Smooth muscle cell (in vitro differentiated cells): ENCODE data around the gene IFI44. TPM values are rescaled to one million over a fixed set of nuclear protein-coding genes. Genes with fewer than 3 reads are reported as not detected.

Experiments used
- DNase-seq: peaks from one replicate; lab custom pipeline; 2025; ENCODE audit not compliant: unreplicated experiment; lab: John Stamatoyannopoulos, UW
- H2AFZ ChIP-seq: fragments of 200-600 bp; sonication (generic); 2 replicates; pipeline ENCODE4 v1.6.0; 2016; ENCODE audit warnings: antibody characterized with exemption, low read depth, mild to moderate bottlenecking
- H3F3A ChIP-seq: fragments of 200-600 bp; sonication (generic); 2 replicates; pipeline ENCODE4 v1.6.0; 2017; ENCODE audit warnings: antibody characterized with exemption, low read depth
- H3K27ac ChIP-seq: fragments of 200-600 bp; sonication (generic); 2 replicates; pipeline ENCODE4 v1.5.1; 2016; ENCODE audit warnings: low read depth, mild to moderate bottlenecking
- H3K27me3 ChIP-seq: fragments of 200-600 bp; sonication (generic); 2 replicates; pipeline ENCODE4 v1.6.1; 2016; ENCODE audit warnings: low read depth, mild to moderate bottlenecking
- H3K36me3 ChIP-seq: fragments of 200-600 bp; sonication (generic); 2 replicates; pipeline ENCODE4 v1.5.1; 2016; ENCODE audit warnings: low read depth
- H3K4me1 ChIP-seq: fragments of 200-600 bp; sonication (generic); 2 replicates; pipeline ENCODE4 v1.5.1; 2016; ENCODE audit warnings: low read depth
- H3K4me2 ChIP-seq: fragments of 200-600 bp; sonication (generic); 2 replicates; pipeline ENCODE4 v1.6.0; 2016; ENCODE audit warnings: mild to moderate bottlenecking
- H3K4me3 ChIP-seq: fragments of 200-600 bp; sonication (generic); 2 replicates; pipeline ENCODE4 v1.5.1; 2016; ENCODE audit warnings: mild to moderate bottlenecking
- H3K79me2 ChIP-seq: fragments of 200-600 bp; sonication (generic); 2 replicates; pipeline ENCODE4 v1.6.0; 2016; ENCODE audit warnings: low read depth, mild to moderate bottlenecking
- H3K9ac ChIP-seq: fragments of 200-600 bp; sonication (generic); 2 replicates; pipeline ENCODE4 v1.6.0; 2016; ENCODE audit warnings: low read depth
- H3K9me3 ChIP-seq: fragments of 200-600 bp; sonication (generic); replicated peaks from 2 replicates; pipeline ENCODE4 v1.5.1; 2016; ENCODE audit warnings: low read depth
- H4K20me1 ChIP-seq: fragments of 200-600 bp; sonication (generic); 2 replicates; pipeline ENCODE4 v1.6.0; 2016; ENCODE audit warnings: low read depth
- WGBS: methylation state at CpG from one replicate; pipeline ENCODE4 v1.1.7; 2016; ENCODE audit warnings: low lambda C conversion rate; 5-methylcytosine and 5-hydroxymethylcytosine counted together
- polyA plus RNA-seq: library from polyadenylated mRNA; unstranded; fragments of >200 nt; fragmentation: Nextera tagmentation; extraction: Ambion mirVana; gene quantifications from 2 replicates; pipeline ENCODE4 v1.2.1, GENCODE V29; 2016
- total RNA-seq: library from RNA; depleted of rRNA; stranded (reverse); fragments of >200 nt; gene quantifications from 2 replicates; pipeline ENCODE4 v1.2.3, GENCODE V29; 2014
- TF ChIP-seq, protein P1 (sequence below): fragments of 200-600 bp; sonication (generic); IDR thresholded peaks from 2 replicates; pipeline ENCODE4 v1.5.1; 2017; ENCODE audit warnings: borderline replicate concordance, mild to moderate bottlenecking, antibody characterized with exemption; ENCODE audit not compliant: insufficient read depth, poor library complexity, severe bottlenecking

The IFI44 gene
- total and polyA plus RNA-seq, 2 experiments from 2014 or later: 0.71 TPM; not detected in 1

DNA sequence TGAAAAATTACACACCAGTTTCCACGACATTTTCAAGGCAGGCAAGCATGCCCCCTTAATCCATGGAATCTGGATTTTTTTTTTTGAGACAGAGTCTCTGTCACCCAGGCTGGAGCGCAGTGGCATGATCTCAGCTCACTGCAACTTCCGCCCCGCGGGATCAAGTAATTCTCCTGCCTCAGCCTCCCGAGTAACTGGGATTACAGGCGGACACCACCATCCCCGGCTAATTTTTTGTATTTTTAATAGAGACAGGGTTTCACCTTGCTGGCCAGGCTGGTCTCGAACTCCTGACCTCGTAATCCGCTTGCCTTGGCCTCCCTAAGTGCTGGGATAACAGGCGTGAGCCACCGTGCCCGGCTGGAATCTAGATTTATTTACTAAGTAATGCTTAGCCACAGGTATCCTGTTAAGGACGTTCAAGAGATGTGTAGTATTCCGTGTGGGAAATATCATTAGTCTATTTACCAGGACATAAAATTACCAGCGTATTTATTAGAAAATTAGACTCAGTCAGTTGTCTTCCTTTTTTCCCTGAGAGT, 2.5 kb downstream of the IFI44 start:
- Histone ChIP-seq H3K27ac (no peak overlapping the region), H3F3A (no peaks in the 10 kb centered on the region), H3K79me2 (no peaks in the 10 kb centered on the region), H3K9me3 (no peaks in the 10 kb centered on the region), H3K9ac (no peak overlapping the region), H3K27me3 (peaks cover 22% of the 10 kb centered on the region), H3K4me3 (no peak overlapping the region), H3K4me1 (no peaks in the 10 kb centered on the region), H3K4me2 (no peak overlapping the region), H2AFZ (no peak overlapping the region), H4K20me1 (no peaks in the 10 kb centered on the region), H3K36me3 (no peaks in the 10 kb centered on the region)
- WGBS: 84% methylated on average over 17 of the region's 17 CpGs
- TF ChIP-seq, protein P1, sequence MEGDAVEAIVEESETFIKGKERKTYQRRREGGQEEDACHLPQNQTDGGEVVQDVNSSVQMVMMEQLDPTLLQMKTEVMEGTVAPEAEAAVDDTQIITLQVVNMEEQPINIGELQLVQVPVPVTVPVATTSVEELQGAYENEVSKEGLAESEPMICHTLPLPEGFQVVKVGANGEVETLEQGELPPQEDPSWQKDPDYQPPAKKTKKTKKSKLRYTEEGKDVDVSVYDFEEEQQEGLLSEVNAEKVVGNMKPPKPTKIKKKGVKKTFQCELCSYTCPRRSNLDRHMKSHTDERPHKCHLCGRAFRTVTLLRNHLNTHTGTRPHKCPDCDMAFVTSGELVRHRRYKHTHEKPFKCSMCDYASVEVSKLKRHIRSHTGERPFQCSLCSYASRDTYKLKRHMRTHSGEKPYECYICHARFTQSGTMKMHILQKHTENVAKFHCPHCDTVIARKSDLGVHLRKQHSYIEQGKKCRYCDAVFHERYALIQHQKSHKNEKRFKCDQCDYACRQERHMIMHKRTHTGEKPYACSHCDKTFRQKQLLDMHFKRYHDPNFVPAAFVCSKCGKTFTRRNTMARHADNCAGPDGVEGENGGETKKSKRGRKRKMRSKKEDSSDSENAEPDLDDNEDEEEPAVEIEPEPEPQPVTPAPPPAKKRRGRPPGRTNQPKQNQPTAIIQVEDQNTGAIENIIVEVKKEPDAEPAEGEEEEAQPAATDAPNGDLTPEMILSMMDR: no peak
- DNase-seq: no peak

DNA sequence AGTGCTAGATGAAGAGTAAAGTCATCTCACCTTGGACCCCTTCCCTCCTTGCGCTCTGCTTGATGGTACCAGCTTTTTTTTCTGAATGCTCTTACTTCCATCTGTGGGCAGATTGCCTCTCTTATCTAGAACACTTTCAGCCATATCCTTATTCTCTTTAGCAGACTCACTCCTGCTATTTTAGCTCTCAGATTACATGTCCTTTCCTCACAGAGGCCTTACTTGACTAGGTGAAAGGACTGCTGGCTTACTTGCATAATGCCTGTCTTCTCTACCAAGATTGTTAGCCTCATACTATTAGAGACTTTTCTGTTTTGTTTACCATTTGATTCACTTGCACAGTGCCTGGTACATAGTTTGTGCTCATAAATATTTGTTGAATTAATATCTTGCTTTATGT, 9.3 kb downstream of the IFI44 start:
- Histone ChIP-seq H3K9ac (no peak overlapping the region), H3K36me3 (no peaks in the 10 kb centered on the region), H3K4me1 (no peaks in the 10 kb centered on the region), H3K4me3 (no peak overlapping the region), H3K79me2 (no peaks in the 10 kb centered on the region), H4K20me1 (no peaks in the 10 kb centered on the region), H3K27ac (no peak overlapping the region), H3K9me3 (no peaks in the 10 kb centered on the region), H3K27me3 (peaks cover 42% of the 10 kb centered on the region), H2AFZ (no peak overlapping the region), H3K4me2 (no peak overlapping the region), H3F3A (no peaks in the 10 kb centered on the region)
- WGBS: 95% methylated on average over 1 of the region's 1 CpG
- TF ChIP-seq, protein P1: no peak
- no peak for DNase-seq

DNA sequence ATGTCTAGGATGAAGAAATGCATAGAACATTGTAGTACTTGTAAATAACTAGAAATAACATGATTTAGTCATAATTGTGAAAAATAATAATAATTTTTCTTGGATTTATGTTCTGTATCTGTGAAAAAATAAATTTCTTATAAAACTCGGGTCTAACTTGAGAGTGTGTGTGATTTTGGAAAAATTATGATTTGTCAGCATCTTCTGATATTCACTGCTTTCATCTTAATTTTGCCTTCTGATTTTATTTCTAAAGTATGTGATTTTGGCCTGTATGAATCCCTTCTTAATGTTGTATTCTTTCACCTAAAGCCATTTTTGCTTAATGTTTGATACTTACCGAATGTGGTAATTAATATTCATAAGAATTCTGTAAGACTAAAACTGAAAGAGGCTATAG, 14.3 kb downstream of the IFI44 start:
- Histone ChIP-seq H3K79me2 (no peaks in the 10 kb centered on the region), H3K4me1 (no peaks in the 10 kb centered on the region), H3F3A (no peaks in the 10 kb centered on the region), H3K9ac (no peak overlapping the region), H2AFZ (no peak overlapping the region), H3K4me2 (no peak overlapping the region), H3K36me3 (no peaks in the 10 kb centered on the region), H3K9me3 (no peaks in the 10 kb centered on the region), H4K20me1 (no peaks in the 10 kb centered on the region), H3K27me3 (peaks cover 20% of the 10 kb centered on the region), H3K27ac (no peak overlapping the region), H3K4me3 (no peak overlapping the region)
- 71% methylated on average over 2 of the region's 2 CpGs for WGBS
- no peak for DNase-seq
- TF ChIP-seq, protein P1: no peak

DNA sequence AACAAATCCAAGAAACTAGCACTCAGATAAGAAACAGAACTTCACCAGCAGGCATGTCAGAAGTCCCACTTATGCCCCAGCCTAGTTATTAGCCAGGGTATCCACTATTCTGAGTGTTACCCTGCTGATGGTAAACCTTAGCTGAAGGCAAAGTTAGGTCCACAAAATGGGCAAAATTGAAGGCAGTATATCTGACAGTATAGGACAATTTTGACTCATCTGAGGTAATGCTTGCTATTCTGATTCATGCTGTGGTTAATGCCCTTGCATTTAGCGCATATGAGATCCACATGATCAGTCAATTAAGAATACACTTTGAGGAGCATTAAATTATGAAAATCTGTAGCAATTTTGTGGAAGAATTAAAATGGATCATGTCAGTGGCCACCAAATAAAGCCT, 15.1 kb downstream of the IFI44 start:
- TF ChIP-seq, protein P1: no peak
- Histone ChIP-seq H3K4me1 (no peaks in the 10 kb centered on the region), H3K9me3 (no peaks in the 10 kb centered on the region), H3K36me3 (no peaks in the 10 kb centered on the region), H3K27ac (no peak overlapping the region), H3K4me2 (no peak overlapping the region), H3K4me3 (no peak overlapping the region), H4K20me1 (no peaks in the 10 kb centered on the region), H3K27me3 (peaks cover 20% of the 10 kb centered on the region), H2AFZ (no peak overlapping the region), H3K9ac (no peak overlapping the region), H3F3A (no peaks in the 10 kb centered on the region), H3K79me2 (no peaks in the 10 kb centered on the region)
- no peak for DNase-seq
- 77% methylated on average over 1 of the region's 1 CpG for WGBS
